Measurements from ENCODE around the gene INHBA.
A peak's percentile ranks its signal among the peaks of the same experiment; 100 is the strongest.

GRCh38 chr7:41731493-41732435 lies 28.9 kb upstream of the INHBA start:
- TF ChIP-seq CTCF (IDR thresholded peaks at IDR 0.05) (peak in 6 of 7 experiments; percentile 34 to 56 (median 47)), POLR2A (IDR thresholded peaks at IDR 0.05) (no peak)
